Colonic mucosa (tissue), 4 donors: ENCODE measurements around the gene ANKRD36. TPM values are rescaled to one million over a fixed set of nuclear protein-coding genes. Genes with fewer than 3 reads are reported as not detected.
"Not testable (repeated sequence)": the region's sequence is repeated elsewhere in the genome, so short reads cannot be mapped to it uniquely, and the experiment has no call there.

Experiments
- DNase-seq: peaks from one replicate; pipeline ENCODE4 v3.0.0-alpha.2; 2020
- H3K27ac ChIP-seq: fragments of 200-600 bp; one replicate; pipeline ENCODE4 v1.8.0; 2021
- H3K27me3 ChIP-seq: fragments of 200-600 bp; one replicate; pipeline ENCODE4 v1.8.0; 2021
- H3K36me3 ChIP-seq: fragments of 200-600 bp; one replicate; pipeline ENCODE4 v1.8.0; 2021
- H3K4me1 ChIP-seq: fragments of 200-600 bp; one replicate; pipeline ENCODE4 v1.8.0; 2021; ENCODE audit warnings: mild to moderate bottlenecking
- H3K4me3 ChIP-seq: fragments of 200-600 bp; one replicate; pipeline ENCODE4 v1.8.0; 2021
- H3K9ac ChIP-seq, 2 donors: one replicate each; pipeline ENCODE4 v1.7.0; 2013; ENCODE audit warnings: control low read depth in 2 of 2, low read depth in 2 of 2, low read length in 2 of 2
- H3K9me3 ChIP-seq: fragments of 200-600 bp; one replicate; pipeline ENCODE4 v1.8.0; 2021
- CTCF ChIP-seq: fragments of 200-600 bp; IDR thresholded peaks from one replicate; pipeline ENCODE4 v1.8.0; 2022; ENCODE audit warnings: antibody characterized with exemption, mild to moderate bottlenecking
- intact Hi-C: fragments of 100-400 bp; cut with DNase I; formaldehyde crosslinking; loops from one replicate; pipeline ENCODE4 v1.14.1; 2022
- total RNA-seq, 2 donors: library from RNA; stranded (reverse); fragmentation: NEBNext Ultra II Directional in 1 of 2; extraction: Animal tissue kit (Norgen Biotek cat#: 25700) in 1 of 2; gene quantifications; one replicate each; pipeline ENCODE4 v1.2.1, GENCODE V29; 2021
- donor health status: healthy.
- donor health status: DM: no; HTN: no; CAD: no.
- donor health status: DM: no; HTN: no; CAD: no.

ANKRD36 gene
- total RNA-seq, 2 donors from 2014 or later, result 16.6 to 22.1 TPM

GRCh38 chr2:97210325-97210724 is 97.4 kb downstream of the ANKRD36 start:
- Histone ChIP-seq H3K4me3 (no peak overlapping the region), H3K9me3 (no peaks in the 10 kb centered on the region), H3K9ac (no peak overlapping the region), H3K27me3 (no peaks in the 10 kb centered on the region), H3K27ac (no peak overlapping the region), H3K36me3 (no peaks in the 10 kb centered on the region), H3K4me1 (no peaks in the 10 kb centered on the region)
- DNase-seq, result no peak
- intact Hi-C loops, result no loop called here
- no peak for TF ChIP-seq CTCF

DNA sequence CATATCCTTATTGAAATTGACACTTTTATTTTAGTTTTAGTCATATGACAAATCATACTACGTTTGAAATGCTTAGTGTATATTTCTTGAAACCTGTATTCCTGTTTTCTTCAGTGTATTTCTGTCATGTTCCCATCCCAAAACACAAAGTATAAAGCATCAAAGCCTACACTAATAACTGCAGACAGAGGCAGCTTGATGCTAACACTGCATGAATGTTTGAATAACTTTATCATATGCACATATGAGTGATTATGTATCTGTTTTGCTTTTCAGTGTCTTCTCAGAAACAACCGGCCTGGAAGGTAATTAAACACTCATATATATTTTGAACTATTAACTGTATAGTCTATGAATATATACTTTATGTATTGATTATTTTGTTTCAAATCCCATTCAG is 102.1 kb downstream of the ANKRD36 start:
- H3K4me3 ChIP-seq, H3K36me3 ChIP-seq, H3K4me1 ChIP-seq, H3K27me3 ChIP-seq, H3K27ac ChIP-seq, intact Hi-C loops, DNase-seq, H3K9ac ChIP-seq, H3K9me3 ChIP-seq: not testable (repeated sequence)

GRCh38 chr2:97230848-97231585 is 118.1 kb downstream of the ANKRD36 start:
- H3K9me3 ChIP-seq, H3K27me3 ChIP-seq, H3K27ac ChIP-seq, intact Hi-C loops, H3K4me3 ChIP-seq, H3K36me3 ChIP-seq, DNase-seq, H3K9ac ChIP-seq, H3K4me1 ChIP-seq: not testable (repeated sequence)

DNA sequence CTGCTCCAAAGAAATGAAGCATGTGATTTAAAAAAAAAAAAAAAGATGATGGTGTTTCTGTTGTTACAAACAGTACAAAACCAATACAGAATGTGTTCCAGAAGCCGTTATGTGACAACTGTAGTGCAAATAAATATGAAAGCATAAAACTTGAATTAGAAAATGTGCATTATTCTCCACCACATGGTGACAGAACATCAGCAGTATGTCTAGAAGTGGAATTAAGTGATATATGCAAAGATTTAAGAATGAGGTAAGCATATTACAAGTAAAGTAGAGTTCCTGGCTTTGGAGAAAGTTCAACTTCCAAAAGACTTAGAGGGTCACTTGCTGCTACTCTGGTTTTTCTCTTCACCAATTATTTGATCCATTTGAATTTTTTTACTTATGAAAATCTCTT is 120.0 kb downstream of the ANKRD36 start:
- H3K9me3 ChIP-seq, DNase-seq, H3K4me3 ChIP-seq, intact Hi-C loops, H3K9ac ChIP-seq, H3K27me3 ChIP-seq, H3K36me3 ChIP-seq, H3K27ac ChIP-seq, H3K4me1 ChIP-seq: not testable (repeated sequence)

GRCh38 chr2:97233660-97234295 is 120.8 kb downstream of the ANKRD36 start:
- H3K27me3 ChIP-seq, intact Hi-C loops: not testable (repeated sequence)

DNA sequence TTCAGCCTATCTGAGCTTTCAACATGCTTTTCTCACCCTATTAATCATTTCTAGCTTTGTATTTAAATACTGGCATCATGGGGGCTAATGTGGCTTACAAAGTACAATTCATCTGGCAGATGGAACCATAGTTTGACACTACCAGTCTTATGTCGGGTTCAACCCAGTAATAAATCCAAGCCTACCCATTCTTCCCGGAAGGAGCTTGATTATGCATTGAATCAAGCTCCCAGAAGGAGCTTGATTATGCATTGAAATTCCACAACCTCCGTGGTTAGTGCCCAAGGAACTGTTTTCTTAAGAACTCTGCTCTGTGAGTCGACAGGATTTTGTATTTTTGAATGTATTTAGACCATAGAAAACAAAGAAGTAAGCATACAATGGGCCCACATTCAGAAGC is 148.2 kb downstream of the ANKRD36 start:
- H3K27ac ChIP-seq, H3K27me3 ChIP-seq, H3K36me3 ChIP-seq, DNase-seq, H3K9ac ChIP-seq, H3K4me1 ChIP-seq, intact Hi-C loops, H3K9me3 ChIP-seq, H3K4me3 ChIP-seq: not testable (repeated sequence)

More at GRCh38 chr2:97233660-97234295, 120.8 kb downstream of the ANKRD36 start:
- not testable (repeated sequence) for H3K9me3 ChIP-seq, H3K4me3 ChIP-seq, H3K4me1 ChIP-seq, H3K9ac ChIP-seq, H3K36me3 ChIP-seq, H3K27ac ChIP-seq, DNase-seq

- DNase-seq, H3K4me1 ChIP-seq, intact Hi-C loops, H3K36me3 ChIP-seq, H3K27me3 ChIP-seq, H3K4me3 ChIP-seq, H3K9ac ChIP-seq, H3K9me3 ChIP-seq, H3K27ac ChIP-seq: not testable (repeated sequence)
These were observed 153.5 kb downstream of the ANKRD36 start for GRCh38 chr2:97266449-97266848.

GRCh38 chr2:97267411-97268074 is 154.6 kb downstream of the ANKRD36 start:
- no peaks in the 10 kb centered on the region for H3K9me3 ChIP-seq
- H3K27me3 ChIP-seq, result no peaks in the 10 kb centered on the region
- no peak overlapping the region for H3K27ac ChIP-seq
- no peak overlapping the region for H3K4me3 ChIP-seq
- TF ChIP-seq CTCF, result no peak
- no peaks in the 10 kb centered on the region for H3K36me3 ChIP-seq
- H3K9ac ChIP-seq, result no peak overlapping the region
- no peaks in the 10 kb centered on the region for H3K4me1 ChIP-seq
- DNase-seq, result peak; percentile 18
- intact Hi-C loops, result no loop called here

DNA sequence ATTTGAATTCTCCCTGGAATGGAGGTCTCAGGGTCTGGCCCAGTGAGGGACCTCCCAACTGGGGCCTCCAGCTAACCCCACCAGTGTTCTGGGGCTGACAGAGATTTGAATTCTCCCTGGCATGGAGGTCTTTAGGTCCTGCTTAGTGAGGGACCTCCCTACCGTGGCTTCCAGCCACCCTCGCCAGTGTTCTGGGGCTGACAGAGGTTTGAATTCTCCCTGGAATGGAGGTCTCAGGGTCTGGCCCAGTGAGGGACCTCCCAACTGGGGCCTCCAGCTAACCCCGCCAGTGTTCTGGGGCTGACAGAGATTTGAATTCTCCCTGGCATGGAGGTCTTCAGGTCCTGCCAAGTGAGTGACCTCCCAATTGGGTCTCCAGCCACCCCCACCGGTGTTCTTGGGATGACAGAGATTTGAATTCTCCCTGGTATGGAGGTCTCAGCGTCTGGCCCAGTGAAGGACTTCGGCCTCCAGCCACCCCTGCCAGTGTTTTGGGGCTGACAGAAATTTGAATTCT is 155.2 kb downstream of the ANKRD36 start:
- DNase-seq, intact Hi-C loops: not testable (repeated sequence)

DNA sequence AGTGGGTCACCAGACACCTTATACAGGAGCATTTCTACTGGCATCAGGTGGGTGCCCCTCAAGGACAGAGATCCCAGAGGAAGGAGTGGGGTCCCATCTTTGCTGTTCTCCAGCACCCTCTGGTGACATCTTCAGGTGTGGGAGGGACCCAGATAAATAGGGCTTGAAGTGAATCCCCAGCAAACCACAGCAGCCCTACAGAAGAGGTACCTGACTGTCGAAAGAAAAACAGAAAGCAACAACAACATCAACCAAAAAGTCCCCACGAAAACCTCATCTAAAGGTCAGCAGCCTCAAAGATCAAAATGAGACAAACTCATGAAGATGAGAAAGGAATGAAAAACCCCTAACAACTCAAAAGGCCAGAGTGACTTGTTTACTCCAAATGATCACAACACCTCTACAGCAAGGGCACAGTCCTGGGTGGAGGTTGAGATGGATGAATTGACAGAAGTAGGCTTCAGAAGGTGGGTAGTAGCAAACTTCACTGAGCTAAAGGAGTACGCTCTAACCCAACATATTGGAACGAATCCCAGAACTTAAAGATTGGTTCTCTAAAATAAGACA is 163.4 kb downstream of the ANKRD36 start:
- H3K27me3 ChIP-seq, H3K4me3 ChIP-seq, H3K4me1 ChIP-seq, intact Hi-C loops, H3K9ac ChIP-seq, H3K27ac ChIP-seq, H3K9me3 ChIP-seq, DNase-seq, H3K36me3 ChIP-seq: not testable (repeated sequence)

More for the DNA sequence above, 155.2 kb downstream of the ANKRD36 start:
- not testable (repeated sequence) for H3K27ac ChIP-seq, H3K36me3 ChIP-seq, H3K4me3 ChIP-seq, H3K4me1 ChIP-seq, H3K27me3 ChIP-seq, H3K9ac ChIP-seq, H3K9me3 ChIP-seq

- intact Hi-C loops, H3K4me1 ChIP-seq, H3K27ac ChIP-seq, H3K36me3 ChIP-seq, DNase-seq, H3K9me3 ChIP-seq, H3K9ac ChIP-seq, H3K27me3 ChIP-seq, H3K4me3 ChIP-seq: not testable (repeated sequence)
These were observed 172.2 kb downstream of the ANKRD36 start for GRCh38 chr2:97285187-97285586.
